OCI-LY7 (cell line): ENCODE data around the gene PAX3.

Experiments
- CTCF ChIP-seq: fragments of 200-600 bp; sonication (generic); conservative IDR thresholded peaks from 2 replicates; pipeline ENCODE4 v1.5.1; 2014; ENCODE audit warnings: mild to moderate bottlenecking, antibody characterized with exemption, low read length, moderate library complexity, mixed read lengths
- EZH2phosphoT487 ChIP-seq: fragments of 200-600 bp; sonication (generic); IDR thresholded peaks from 2 replicates; pipeline ENCODE4 v1.6.1; 2018; ENCODE audit warnings: low read depth, borderline replicate concordance, mild to moderate bottlenecking, mixed run types, antibody characterized with exemption, low read length, moderate library complexity, mixed read lengths

- TF ChIP-seq CTCF (no peak), EZH2phosphoT487 (no peak)
These were observed 3.6 kb upstream of the PAX3 start for GRCh38 chr2:222302178-222303018.
